HCT116 (cell line): ENCODE data around the gene GAREM2. TPM values are rescaled to one million over a fixed set of nuclear protein-coding genes. Genes with fewer than 3 reads are reported as not detected.

ENCODE experiments used
- ATAC-seq: fragments of 200-7000 bp; cut with Tn5 transposase; 2 replicates; pipeline ENCODE4 v1.9.1; 2020; ENCODE audit warnings: mild to moderate bottlenecking, moderate library complexity
- BruUV-seq: library from RNA; stranded (reverse); fragments of 400-500 nt; replicated peaks from 2 replicates; lab custom pipeline; 2021; lab: Mats Ljungman, UMichigan
- CTCF ChIA-PET: fragments of 300-600 bp; sonication (Branson Sonifier 250); formaldehyde crosslinking; loops from one replicate; lab custom pipeline; 2021; ENCODE audit warnings: antibody characterized with exemption; lab: Charles Lee
- POLR2A ChIA-PET: fragments of 300-600, 350-600 bp; sonication (Branson Sonifier 250); formaldehyde crosslinking; loops from one replicate; lab custom pipeline; 2021; ENCODE audit warnings: antibody characterized with exemption; lab: Charles Lee
- RAD21 ChIA-PET, 2 experiments: fragments of 300-600 bp; sonication (Branson Sonifier 250); formaldehyde crosslinking; loops; one replicate each; lab custom pipeline; 2023; ENCODE audit warnings: low total read pairs in 2 of 2; ENCODE audit not compliant: uncharacterized antibody in 2 of 2, unreplicated experiment in 2 of 2, low non-redundant PET in 1 of 2; lab: Charles Lee
- DNase-seq: peaks from one replicate; pipeline ENCODE4 v3.0.0-alpha.2; 2010; ENCODE audit warnings: low read depth, low spot score
- H2AFZ ChIP-seq: fragments of 200-600 bp; shearing (Covaris generic), sonication (generic); 2 replicates; pipeline ENCODE4 v1.6.1; 2017; ENCODE audit warnings: low read depth, mixed run types, mixed read lengths, antibody characterized with exemption, low read length; ENCODE audit not compliant: poor library complexity, severe bottlenecking
- H3K27ac ChIP-seq: 2 replicates; pipeline ENCODE4 v1.5.1; 2012; ENCODE audit warnings: low read depth, low read length
- H3K27me3 ChIP-seq: fragments of 200-600 bp; sonication (generic); 2 replicates; pipeline ENCODE4 v1.6.1; 2016; ENCODE audit warnings: mixed run types, low read length, mixed read lengths; ENCODE audit not compliant: insufficient read depth
- H3K36me3 ChIP-seq, 2 experiments: fragments of 200-500 bp in 1 of 2; fragments of 200-600 bp in 1 of 2; sonication (Bioruptor generic) in 1 of 2; sonication (generic) in 1 of 2; 2 replicates each; pipeline versions ENCODE4 v1.5.1 to v1.6.1; 2014 to 2016; ENCODE audit warnings: low read length in 2 of 2, inconsistent platforms in 1 of 2, mixed read lengths in 1 of 2, mixed run types in 1 of 2; ENCODE audit not compliant: insufficient read depth in 2 of 2, control insufficient read depth in 1 of 2
- H3K4me1 ChIP-seq, 2 experiments: fragments of 200-600 bp in 1 of 2; sonication (generic) in 1 of 2; 2 replicates each; pipeline versions ENCODE4 v1.5.1 to v1.6.1; 2012 to 2017; ENCODE audit warnings: low read length in 2 of 2, inconsistent platforms in 1 of 2, mild to moderate bottlenecking in 1 of 2, mixed read lengths in 1 of 2, mixed run types in 1 of 2, moderate library complexity in 1 of 2; ENCODE audit not compliant: insufficient read depth in 2 of 2, control insufficient read depth in 1 of 2
- H3K4me2 ChIP-seq: fragments of 200-600 bp; sonication (generic); 2 replicates; pipeline ENCODE4 v1.6.1; 2017; ENCODE audit warnings: mixed run types, low read length, mixed read lengths
- H3K4me3 ChIP-seq, 2 experiments: fragments of 200-600 bp in 1 of 2; sonication (generic) in 1 of 2; replicated peaks in 1 of 2; 2 replicates each; pipeline ENCODE4 v1.5.1; 2011 to 2016; ENCODE audit warnings: low read length in 2 of 2, control low read depth in 1 of 2, low read depth in 1 of 2, mild to moderate bottlenecking in 1 of 2, mixed read lengths in 1 of 2, mixed run types in 1 of 2
- H3K79me2 ChIP-seq: fragments of 200-600 bp; sonication (generic); 2 replicates; pipeline ENCODE4 v1.6.1; 2017; ENCODE audit warnings: mild to moderate bottlenecking, mixed run types, low read length, moderate library complexity, mixed read lengths; ENCODE audit not compliant: insufficient read depth
- H3K9ac ChIP-seq: fragments of 200-600 bp; sonication (generic); 2 replicates; pipeline ENCODE4 v1.6.1; 2016; ENCODE audit warnings: low read length, mixed read lengths
- H3K9me2 ChIP-seq: fragments of 200-600 bp; sonication (generic), shearing (Covaris generic); 2 replicates; pipeline ENCODE4 v1.6.1; 2017; ENCODE audit warnings: mixed run types, mild to moderate bottlenecking, moderate library complexity; ENCODE audit not compliant: insufficient read depth
- H3K9me3 ChIP-seq, 2 experiments: fragments of 200-500 bp in 1 of 2; fragments of 200-600 bp in 1 of 2; sonication (Bioruptor generic) in 1 of 2; sonication (generic) in 1 of 2; 2 replicates each; pipeline ENCODE4 v1.6.1; 2014 to 2017; ENCODE audit warnings: low read length in 2 of 2, mixed read lengths in 2 of 2, inconsistent platforms in 1 of 2, low read depth in 1 of 2, mild to moderate bottlenecking in 1 of 2, mixed run types in 1 of 2, moderate library complexity in 1 of 2; ENCODE audit not compliant: control insufficient read depth in 1 of 2, insufficient read depth in 1 of 2
- H4K20me1 ChIP-seq: fragments of 200-600 bp; sonication (generic), shearing (Covaris generic); 2 replicates; pipeline ENCODE4 v1.6.1; 2017; ENCODE audit warnings: mixed run types, mild to moderate bottlenecking, moderate library complexity; ENCODE audit not compliant: insufficient read depth
- ATF3 ChIP-seq: IDR thresholded peaks from 2 replicates; pipeline ENCODE4 v1.6.1; 2012
- CBX3 ChIP-seq: IDR thresholded peaks from 2 replicates; pipeline ENCODE4 v1.6.1; 2012; ENCODE audit warnings: low read depth
- ELF1 ChIP-seq: IDR thresholded peaks from 2 replicates; pipeline ENCODE4 v1.6.1; 2012; ENCODE audit warnings: low read depth, borderline replicate concordance
- MAX ChIP-seq: IDR thresholded peaks from 2 replicates; pipeline ENCODE4 v1.6.1; 2012
- REST ChIP-seq: IDR thresholded peaks from 2 replicates; pipeline ENCODE4 v1.6.1; 2012; ENCODE audit warnings: low read depth
- SIN3A ChIP-seq: IDR thresholded peaks from 2 replicates; pipeline ENCODE4 v1.6.1; 2012; ENCODE audit warnings: low read depth
- SRF ChIP-seq: IDR thresholded peaks from 2 replicates; pipeline ENCODE4 v1.6.1; 2012; ENCODE audit warnings: low read depth
- ZFX ChIP-seq: fragments of 450-650 bp; IDR thresholded peaks from 2 replicates; pipeline ENCODE4 v1.6.1; 2017
- intact Hi-C: fragments of 100-400 bp; cut with micrococcal nuclease; formaldehyde crosslinking; loops from 2 replicates; pipeline ENCODE4 v1.10.0; 2022
- total RNA-seq: library from RNA; stranded (reverse); gene quantifications from one replicate; pipeline ENCODE4 v1.2.1, GENCODE V29; 2021; ENCODE audit not compliant: unreplicated experiment

The GAREM2 gene
- total RNA-seq, 1 experiment from 2014 or later, result 13.3 TPM

- no peak overlapping the region for H3K27ac ChIP-seq
- no peaks in the 10 kb centered on the region for H3K36me3 ChIP-seq
- CTCF ChIA-PET, result no interaction called here
- peaks cover 0 to 12% of the 10 kb centered on the region in 2 experiments; a peak in 1 of 4 replicates for H3K4me1 ChIP-seq
- no peaks in the 10 kb centered on the region for H4K20me1 ChIP-seq
- H2AFZ ChIP-seq, result no peak overlapping the region
- DNase-seq (no peak), ATAC-seq (no peak)
- H3K79me2 ChIP-seq, result peaks cover 6% of the 10 kb centered on the region; the same call in 1 of the 2 replicates
- RAD21 ChIA-PET, result no interaction called here
- TF ChIP-seq SRF (no peak), CBX3 (no peak), ZFX (no peak), ATF3 (no peak), SIN3A (no peak), REST (no peak), MAX (no peak), ELF1 (no peak)
- no TSS peak for BruUV-seq
- H3K4me2 ChIP-seq, result no peak overlapping the region
- H3K4me3 ChIP-seq, result no peak overlapping the region
- H3K9ac ChIP-seq, result no peak overlapping the region
- no peaks in the 10 kb centered on the region for H3K9me2 ChIP-seq
- H3K9me3 ChIP-seq, result no peaks in the 10 kb centered on the region
- no peaks in the 10 kb centered on the region for H3K27me3 ChIP-seq
- POLR2A ChIA-PET, result no interaction called here
- intact Hi-C loops, result loop anchor here (2.0 kb wide), 1 partner anchor 298 kb away; no protein-coding TSS in a partner anchor
These were observed 2.1 kb upstream of the GAREM2 start for GRCh38 chr2:26170795-26171194.
